Measurements from ENCODE around the gene LY6G6C. TPM values are rescaled to one million over a fixed set of nuclear protein-coding genes. Genes with fewer than 3 reads are reported as not detected.

Gene LY6G6C
- total RNA-seq, 2 experiments from 2014 or later, result not detected

DNA sequence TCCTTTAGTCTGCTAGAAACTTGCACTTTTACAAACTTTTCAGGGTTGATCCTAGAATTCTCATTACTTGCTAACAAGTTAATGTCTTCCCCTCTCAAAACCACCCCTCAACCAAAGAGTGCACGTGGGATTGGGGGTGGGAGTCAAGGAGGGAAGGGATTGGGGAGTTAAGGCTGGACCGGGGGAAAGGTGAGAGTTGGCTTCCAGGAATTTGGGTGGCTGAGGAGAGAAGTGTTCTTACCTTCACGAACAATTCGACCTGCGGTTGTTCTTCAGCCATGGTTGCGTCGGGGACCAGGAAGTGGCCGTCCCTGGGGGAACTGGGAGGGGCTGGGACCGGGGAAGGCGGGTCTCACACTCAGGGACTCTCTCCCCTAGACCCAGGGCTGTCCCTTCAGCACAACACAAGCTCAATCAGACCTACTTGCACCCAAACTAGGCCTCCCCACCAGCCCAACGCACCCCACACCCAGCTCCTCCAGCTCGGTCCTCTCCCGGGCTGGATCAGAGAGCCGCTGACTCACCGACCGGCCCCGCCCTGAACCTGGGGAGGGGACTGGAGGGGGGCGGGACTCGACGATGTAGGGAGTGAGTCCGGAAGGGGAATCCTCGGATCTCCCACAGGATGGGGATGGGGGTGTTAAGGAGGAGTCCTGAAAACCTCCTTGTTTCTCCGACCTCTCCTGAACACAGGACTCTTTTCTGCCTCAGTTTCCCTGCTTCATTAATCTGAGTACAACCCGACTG, 14.6 kb upstream of the LY6G6C start, which contains the start of gene CLIC1:
CLIC1 (minus strand) TSS at position 510 of the 747 bp plus-strand sequence; CDS start at position 280, 230 bp downstream.
- ChIA-PET POLR2A (interaction anchor here (0.8 to 6.0 kb wide), 11 partner anchors 9 to 98 kb away, joined by 3 to 24 read pairs (median 5); partner anchors contain the start of genes BAG6, GPANK1 and VARS1), CTCF (interaction anchor here (0.7 to 9.9 kb wide), 12 partner anchors 8 to 96 kb away, joined by 3 to 59 read pairs (median 4); partner anchors contain the start of genes DDAH2 and HSPA1B)
- intact Hi-C loops (cut with micrococcal nuclease), result loop anchor here (5.0 to 10.0 kb wide), 2 partner anchors 96 to 191 kb away; partner anchors contain the start of genes ATP6V1G2, DDX39B and NFKBIL1
- Mint-ChIP-seq H3K36me3 (ENCODE audit: low read depth) (peaks cover 54% of the 10 kb centered on the region), H3K27ac (peak within 1 kb of the TSS; percentile 93), H3K9me3 (no peaks in the 10 kb centered on the region), H3K4me3 (peak within 1 kb of the TSS; percentile 97), H3K27me3 (no peaks in the 10 kb centered on the region), H3K4me1 (ENCODE audit: low read depth) (peaks cover 54% of the 10 kb centered on the region)
- TF ChIP-seq, protein P1, sequence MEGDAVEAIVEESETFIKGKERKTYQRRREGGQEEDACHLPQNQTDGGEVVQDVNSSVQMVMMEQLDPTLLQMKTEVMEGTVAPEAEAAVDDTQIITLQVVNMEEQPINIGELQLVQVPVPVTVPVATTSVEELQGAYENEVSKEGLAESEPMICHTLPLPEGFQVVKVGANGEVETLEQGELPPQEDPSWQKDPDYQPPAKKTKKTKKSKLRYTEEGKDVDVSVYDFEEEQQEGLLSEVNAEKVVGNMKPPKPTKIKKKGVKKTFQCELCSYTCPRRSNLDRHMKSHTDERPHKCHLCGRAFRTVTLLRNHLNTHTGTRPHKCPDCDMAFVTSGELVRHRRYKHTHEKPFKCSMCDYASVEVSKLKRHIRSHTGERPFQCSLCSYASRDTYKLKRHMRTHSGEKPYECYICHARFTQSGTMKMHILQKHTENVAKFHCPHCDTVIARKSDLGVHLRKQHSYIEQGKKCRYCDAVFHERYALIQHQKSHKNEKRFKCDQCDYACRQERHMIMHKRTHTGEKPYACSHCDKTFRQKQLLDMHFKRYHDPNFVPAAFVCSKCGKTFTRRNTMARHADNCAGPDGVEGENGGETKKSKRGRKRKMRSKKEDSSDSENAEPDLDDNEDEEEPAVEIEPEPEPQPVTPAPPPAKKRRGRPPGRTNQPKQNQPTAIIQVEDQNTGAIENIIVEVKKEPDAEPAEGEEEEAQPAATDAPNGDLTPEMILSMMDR (IDR thresholded peaks at IDR 0.05), result no peak
- ATAC-seq (peak; percentile 47), DNase-seq (peak; percentile 88)

DNA sequence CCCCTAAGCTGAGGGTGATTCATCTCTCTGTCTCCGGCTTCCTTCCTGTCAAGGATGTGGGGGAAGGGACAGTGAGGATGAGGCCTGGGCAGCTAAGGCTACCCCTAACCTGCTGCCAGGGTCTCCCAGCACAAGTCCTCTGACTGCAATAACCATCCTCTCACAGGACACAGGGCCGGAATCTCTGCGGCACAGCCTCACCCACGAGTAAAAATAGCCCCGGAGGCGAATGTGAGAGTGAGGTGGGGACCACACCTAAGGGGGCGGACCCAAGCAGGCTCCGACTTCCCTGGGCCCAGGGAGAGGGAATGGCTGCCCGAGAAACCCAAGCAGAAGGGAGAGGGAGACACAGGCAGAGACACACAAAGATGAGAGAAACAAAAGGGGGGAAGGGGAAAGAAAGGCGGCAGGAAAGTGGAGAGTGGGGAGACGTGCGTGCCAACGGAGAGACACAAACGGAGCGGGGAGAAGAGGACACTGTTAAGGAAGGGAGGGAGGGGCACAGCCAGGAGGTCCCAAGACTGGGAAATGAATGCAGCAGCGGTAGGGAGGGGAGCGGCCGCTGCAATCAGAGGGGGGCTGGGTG, 13.4 kb upstream of the LY6G6C start:
- intact Hi-C loops (cut with micrococcal nuclease), result loop anchor here (5.0 to 10.0 kb wide), 2 partner anchors 97 to 190 kb away; partner anchors contain the start of genes ATP6V1G2, DDX39B and NFKBIL1

DNA sequence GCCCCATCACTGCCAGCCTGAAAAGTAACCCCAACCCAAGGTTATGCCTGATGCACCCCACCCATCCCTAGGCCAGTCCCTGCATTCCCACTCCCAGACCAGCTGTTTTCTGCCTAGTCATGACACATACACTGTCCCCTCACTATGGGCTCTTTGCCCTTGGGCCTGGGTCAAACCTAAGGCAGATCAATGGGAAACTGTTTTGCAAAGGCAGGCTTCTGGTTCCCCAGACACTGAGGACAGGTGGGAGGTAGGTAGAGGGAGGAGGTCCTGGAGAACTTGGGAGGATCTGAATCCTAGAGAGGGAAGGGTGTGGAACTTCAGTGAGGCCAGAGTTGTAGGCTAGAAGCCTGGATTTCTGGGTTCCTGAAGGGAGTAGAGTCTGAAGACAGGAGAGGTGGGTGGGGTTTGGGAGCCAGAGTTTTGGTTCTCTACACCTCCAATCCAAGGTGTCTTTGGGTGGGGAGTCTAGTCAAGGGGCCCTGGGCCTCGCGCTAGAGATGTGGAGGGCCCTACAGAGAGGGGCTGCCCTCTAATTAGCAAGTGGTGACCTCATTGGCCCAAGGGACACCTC, 12.8 kb upstream of the LY6G6C start:
- intact Hi-C loops (cut with micrococcal nuclease), result loop anchor here (10.0 kb wide), 1 partner anchor 190 kb away; the partner anchor contains the start of genes ATP6V1G2, DDX39B and NFKBIL1

More for the DNA sequence above, 13.4 kb upstream of the LY6G6C start:
- CTCF ChIA-PET, result interaction anchor here (1.0 to 9.9 kb wide), 4 partner anchors 11 to 92 kb away, joined by 3 to 59 read pairs (median 5); partner anchors contain the start of gene HSPA1B
- Mint-ChIP-seq H3K27ac (peak overlapping the region; percentile 93), H3K4me3 (peak overlapping the region; percentile 97), H3K4me1 (ENCODE audit: low read depth) (peaks cover 60% of the 10 kb centered on the region), H3K9me3 (no peaks in the 10 kb centered on the region), H3K27me3 (no peaks in the 10 kb centered on the region), H3K36me3 (ENCODE audit: low read depth) (peaks cover 51% of the 10 kb centered on the region)
- DNase-seq (peak; percentile 78), ATAC-seq (peak; percentile 0)
- TF ChIP-seq, protein P1 (IDR thresholded peaks at IDR 0.05), result no peak
- POLR2A ChIA-PET, result interaction anchor here (0.6 to 6.0 kb wide), 10 partner anchors 8 to 254 kb away, joined by 3 to 24 read pairs (median 4); partner anchors contain the start of genes GPANK1 and VARS1

DNA sequence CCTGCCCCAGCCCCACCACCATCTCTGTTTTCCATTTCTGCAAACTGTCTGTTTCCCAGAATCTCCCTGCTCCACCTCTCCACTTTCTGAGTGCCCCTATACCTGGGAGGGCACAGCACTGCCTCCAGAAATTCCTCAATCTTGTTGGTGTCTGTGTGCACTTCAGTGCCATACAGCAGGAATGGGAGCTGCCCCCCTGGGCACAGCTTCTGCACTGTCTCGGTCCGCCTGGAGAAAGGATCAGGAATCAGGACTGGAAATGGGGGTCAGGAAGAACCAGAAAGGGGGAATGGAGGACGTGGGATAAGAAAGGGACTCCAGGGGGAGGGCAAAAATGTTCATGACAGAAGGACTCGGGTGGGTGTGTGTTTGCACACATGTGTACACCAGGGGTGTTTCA, 12.2 kb upstream of the LY6G6C start:
- CTCF ChIA-PET, result interaction anchor here (9.9 kb wide), 1 partner anchor 36 kb away, joined by 59 read pairs; no protein-coding TSS in a partner anchor
- peak overlapping the region; percentile 97 for H3K4me3 Mint-ChIP-seq

More for the DNA sequence above, 12.8 kb upstream of the LY6G6C start:
- DNase-seq (no peak), ATAC-seq (peak; percentile 47)
- CTCF ChIA-PET, result interaction anchor here (1.7 to 9.9 kb wide), 2 partner anchors 35 to 57 kb away, joined by 4 to 59 read pairs; no protein-coding TSS in a partner anchor
- H3K4me1 Mint-ChIP-seq (ENCODE audit: low read depth), result peaks cover 60% of the 10 kb centered on the region
- H3K4me3 Mint-ChIP-seq, result peak overlapping the region; percentile 97
- TF ChIP-seq, protein P1 (IDR thresholded peaks at IDR 0.05), result no peak
- POLR2A ChIA-PET, result interaction anchor here (0.7 to 6.0 kb wide), 6 partner anchors 7 to 96 kb away, joined by 3 to 24 read pairs (median 4); partner anchors contain the start of gene VARS1
- no peaks in the 10 kb centered on the region for H3K27me3 Mint-ChIP-seq
- peaks cover 49% of the 10 kb centered on the region for H3K36me3 Mint-ChIP-seq (ENCODE audit: low read depth)
- no peaks in the 10 kb centered on the region for H3K9me3 Mint-ChIP-seq
- H3K27ac Mint-ChIP-seq, result peak overlapping the region; percentile 93

More for the DNA sequence above, 12.2 kb upstream of the LY6G6C start:
- H3K36me3 Mint-ChIP-seq (ENCODE audit: low read depth), result peaks cover 49% of the 10 kb centered on the region
- no peaks in the 10 kb centered on the region for H3K9me3 Mint-ChIP-seq
- intact Hi-C loops (cut with micrococcal nuclease), result loop anchor here (10.0 kb wide), 1 partner anchor 189 kb away; the partner anchor contains the start of genes ATP6V1G2, DDX39B and NFKBIL1
- peak overlapping the region; percentile 93 for H3K27ac Mint-ChIP-seq
- POLR2A ChIA-PET, result interaction anchor here (0.7 to 1.5 kb wide), 4 partner anchors 19 to 85 kb away, joined by 3 to 4 read pairs (median 3); no protein-coding TSS in a partner anchor
- no peaks in the 10 kb centered on the region for H3K27me3 Mint-ChIP-seq
- TF ChIP-seq, protein P1 (IDR thresholded peaks at IDR 0.05), result no peak
- peaks cover 60% of the 10 kb centered on the region for H3K4me1 Mint-ChIP-seq (ENCODE audit: low read depth)
- ATAC-seq (no peak), DNase-seq (no peak)
